ENCODE data around the gene IGFN1.

IGFN1 gene

DNA sequence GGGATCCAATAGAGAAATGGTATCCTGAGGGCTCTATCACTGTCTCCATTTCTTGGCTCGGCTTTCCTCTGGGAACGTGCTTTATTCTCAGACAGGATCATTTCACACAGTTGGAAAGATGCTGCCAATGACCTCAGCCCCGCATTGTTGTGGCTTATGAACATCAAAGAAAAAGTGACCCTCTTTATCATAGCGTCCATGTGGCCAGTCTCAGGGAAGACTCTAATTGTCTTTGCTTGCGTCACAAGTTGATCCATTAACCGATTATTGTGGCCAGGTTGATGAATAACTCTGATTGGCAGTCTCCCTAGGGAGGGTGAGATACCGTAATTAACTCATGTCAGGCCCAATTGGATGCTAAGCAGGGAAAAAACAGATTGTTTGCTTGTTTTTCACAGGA, 26.0 kb upstream of the IGFN1 start:
- no peak for DNase-seq

DNA sequence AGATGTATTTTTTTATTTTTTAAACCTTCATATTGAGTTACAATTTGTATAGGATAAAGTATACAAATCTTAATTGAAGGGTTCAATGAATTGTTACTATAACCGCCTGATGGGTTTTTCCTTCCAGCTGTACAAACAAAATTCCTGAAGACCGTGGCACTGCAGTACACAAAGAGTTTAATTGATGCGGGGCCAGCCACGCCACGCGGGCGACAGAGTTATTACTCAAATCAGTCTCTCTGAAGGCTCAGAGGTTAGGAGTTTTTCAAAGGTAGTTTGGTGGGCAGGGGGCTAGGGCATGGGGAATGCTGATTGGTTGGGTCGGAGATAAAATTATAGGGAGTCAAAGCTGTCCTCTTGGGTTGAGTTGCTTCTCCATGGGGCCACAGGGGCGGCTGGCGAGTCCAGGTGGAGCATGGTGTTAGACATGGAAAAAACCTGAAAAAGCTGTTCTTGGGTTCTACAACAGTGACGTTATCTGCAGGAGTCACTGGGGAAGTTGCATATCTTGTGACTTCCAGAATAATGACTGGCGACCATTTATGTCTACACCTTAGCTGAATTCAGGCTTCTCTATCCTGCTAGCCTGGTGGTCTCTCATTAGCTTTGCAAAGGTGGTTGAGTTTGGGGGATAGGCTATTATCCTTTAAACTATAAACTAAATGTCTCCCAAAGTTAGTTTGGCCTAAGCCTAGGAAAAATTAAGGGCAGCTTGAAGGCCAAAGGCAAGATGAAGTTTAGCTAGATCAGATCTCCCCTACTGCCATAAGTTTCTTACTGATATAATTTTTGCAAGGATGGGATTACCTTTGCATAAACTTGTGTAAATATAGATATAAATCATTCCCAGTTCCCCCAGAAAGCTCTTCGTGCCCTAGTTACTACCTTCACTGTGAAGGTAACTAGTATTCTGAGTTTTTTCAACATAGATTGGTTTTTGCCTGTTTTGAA, 23.3 kb upstream of the IGFN1 start:
- no peak for DNase-seq

DNA sequence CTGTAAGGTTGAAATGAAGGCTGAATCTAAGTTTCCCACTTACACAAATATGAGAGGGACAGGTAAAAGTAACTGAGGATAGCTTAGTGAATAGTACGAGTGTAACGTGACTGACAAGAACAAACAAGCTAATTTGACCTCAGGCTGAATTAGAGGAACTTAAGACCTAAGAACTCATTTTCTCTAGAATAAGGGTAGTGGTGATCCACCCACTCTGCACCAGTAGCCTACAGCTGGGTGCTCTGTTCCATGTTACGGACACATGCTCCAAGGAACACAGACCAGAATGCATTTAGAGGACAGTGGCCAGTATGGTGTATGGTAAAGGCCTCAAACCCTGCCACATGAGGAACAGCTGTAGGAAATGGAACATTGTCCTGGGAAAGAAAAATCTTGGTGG, 21.4 kb upstream of the IGFN1 start:
- no peak for DNase-seq

DNA sequence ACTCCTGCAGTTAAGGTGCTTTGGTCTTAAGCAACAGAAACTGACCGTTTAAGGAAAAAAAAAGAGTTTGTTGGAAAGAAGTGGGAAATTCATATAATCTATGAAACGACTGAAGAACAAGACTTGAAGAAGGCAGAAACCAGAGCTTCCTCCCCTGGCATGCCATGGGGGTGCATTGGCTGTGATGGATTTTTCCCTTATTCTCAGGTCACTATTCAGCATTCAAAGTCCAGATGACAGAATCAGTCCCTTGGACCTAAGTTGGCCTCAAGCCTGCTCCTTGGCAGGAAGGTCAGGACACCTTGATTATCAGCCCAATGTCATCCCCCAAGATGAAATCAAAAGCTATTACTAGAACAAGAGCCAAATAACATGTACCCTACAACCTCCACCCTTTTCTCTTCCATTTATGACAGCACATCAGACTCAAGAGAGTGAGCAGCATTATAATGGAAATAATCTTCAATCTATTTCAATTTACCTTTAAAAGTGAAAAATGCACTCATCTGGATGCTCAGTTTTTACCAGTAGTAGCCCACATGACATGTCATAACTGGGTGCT, 20.6 kb upstream of the IGFN1 start:
- no peak for DNase-seq

- DNase-seq = peak; percentile 77 to 79
These were observed 20.0 kb upstream of the IGFN1 start for GRCh38 chr1:201170533-201171062.

DNA sequence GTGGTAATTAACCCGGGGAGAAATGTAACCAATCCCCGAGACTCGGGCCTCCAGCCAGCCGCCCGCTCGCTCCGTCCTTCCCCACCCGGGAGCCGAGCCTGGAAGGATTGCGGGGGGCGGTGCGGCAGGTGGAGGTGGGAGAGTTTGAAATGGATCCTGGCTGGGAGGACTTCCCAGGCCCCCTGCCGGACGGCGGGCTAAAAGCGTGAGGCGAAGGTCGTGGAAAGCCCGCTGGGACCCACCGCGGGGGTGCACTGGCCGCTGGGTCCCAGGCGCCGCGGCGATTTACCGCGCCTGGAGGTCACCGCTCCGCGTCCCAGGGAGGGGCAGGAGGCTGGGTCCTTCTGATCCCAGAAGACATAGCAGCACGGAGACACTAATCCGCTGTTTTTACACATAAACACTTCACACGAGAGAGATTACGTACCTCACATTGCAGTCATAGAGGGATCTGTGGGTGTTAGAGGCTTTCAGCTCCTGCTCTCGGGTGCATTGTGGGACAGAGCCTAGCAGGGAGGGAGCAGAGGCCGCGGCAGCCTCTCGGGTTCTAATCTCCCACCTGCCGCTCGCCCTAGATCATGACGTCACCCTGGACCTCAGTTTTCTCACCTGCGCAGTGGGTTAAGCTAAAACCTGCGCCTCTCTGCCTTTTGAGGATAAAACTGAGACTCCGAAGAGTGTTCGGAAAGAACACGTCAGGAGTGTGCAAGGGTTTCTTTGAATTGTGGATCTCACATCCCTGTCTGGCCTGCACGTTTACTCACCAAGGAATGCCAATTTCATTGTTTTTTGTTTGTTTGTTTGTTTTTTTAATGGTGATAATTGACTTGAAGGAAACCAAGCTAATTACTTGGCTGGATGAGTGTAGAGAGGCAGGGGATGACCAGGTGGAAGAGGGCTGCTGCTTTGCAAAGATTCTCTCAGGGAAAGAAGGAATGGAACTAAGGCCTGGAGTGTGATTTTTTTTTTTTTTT, 19.3 kb upstream of the IGFN1 start:
- DNase-seq = peak; percentile 65 to 67

- DNase-seq = no peak
These were observed 18.3 kb upstream of the IGFN1 start for GRCh38 chr1:201172326-201172725.

- no peak for DNase-seq
These were observed 17.5 kb upstream of the IGFN1 start for GRCh38 chr1:201172999-201173610.

DNA sequence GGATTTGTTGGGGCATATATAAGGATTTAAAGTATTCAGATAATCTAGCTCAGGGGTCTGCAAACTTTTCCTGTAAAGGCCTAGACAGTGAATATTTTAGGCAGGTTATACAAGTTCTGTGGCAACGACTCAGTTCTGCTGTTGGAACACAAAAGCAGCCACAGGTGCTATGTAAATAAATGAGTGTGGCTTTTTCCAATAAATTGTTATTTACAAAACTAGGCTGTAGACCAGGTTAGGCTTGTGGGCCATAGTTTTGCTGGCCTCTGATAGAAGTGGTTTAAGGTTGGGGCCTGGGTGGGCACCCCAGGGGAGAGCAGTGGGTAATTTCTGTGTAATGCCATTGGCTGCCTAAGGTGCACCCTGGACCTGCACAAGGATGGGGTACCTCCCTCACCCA, 16.9 kb upstream of the IGFN1 start:
- no peak for DNase-seq

DNA sequence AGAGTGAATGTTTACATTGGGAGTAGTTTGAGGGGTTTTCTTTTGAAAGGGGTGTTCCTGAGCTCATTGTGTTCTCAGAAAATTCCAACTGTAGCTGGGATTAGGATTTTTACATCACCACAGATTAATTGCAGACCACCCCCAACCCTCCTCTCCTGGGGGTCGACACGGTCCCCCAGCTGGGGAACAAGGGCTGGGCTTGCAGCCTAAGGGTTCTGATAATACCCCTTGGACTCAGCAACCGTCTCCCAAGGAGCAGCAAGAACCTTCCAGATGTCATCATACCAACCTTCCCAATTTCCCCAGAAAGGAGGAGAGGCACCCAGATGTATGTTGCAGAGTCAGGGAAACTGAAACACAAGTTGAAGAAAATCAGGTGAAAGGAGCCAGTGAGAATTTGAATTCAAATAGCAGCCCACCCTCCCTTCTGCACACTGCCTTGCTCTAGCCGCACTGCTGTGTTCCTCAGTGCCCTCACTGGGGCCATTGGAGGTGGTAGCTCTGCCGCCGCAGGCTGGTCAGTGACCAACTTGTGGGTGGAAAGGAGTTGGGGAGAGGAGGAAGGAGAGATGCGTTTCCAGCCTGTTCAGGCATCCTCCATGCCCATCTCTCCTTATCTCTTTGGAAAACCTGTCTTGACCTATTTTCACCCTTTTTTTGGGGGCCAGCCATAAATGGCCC, 14.7 kb upstream of the IGFN1 start:
- DNase-seq = no peak

- DNase-seq = no peak
These were observed 13.7 kb upstream of the IGFN1 start for GRCh38 chr1:201176940-201177339.

DNA sequence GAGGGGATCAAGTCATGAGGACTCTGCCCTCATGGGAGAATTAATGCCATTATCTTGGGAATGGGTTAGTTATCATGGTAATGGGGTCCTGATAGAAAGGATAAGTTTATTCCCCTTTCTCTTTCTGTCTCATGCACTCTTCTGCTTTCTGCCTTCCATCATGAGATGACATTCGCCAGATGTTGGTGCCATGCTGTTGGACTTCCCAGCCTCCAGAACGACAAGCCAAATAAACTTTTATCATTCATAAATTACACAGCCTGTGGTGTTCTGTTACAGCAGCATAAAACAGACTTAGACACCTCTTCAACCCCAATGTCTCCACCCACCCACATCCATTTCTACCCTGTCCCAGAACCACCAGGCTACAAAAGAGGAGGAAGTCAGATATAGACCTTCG, 11.9 kb upstream of the IGFN1 start:
- DNase-seq = no peak

- no peak for DNase-seq
These were observed 10.5 kb upstream of the IGFN1 start for GRCh38 chr1:201180141-201180540.

DNA sequence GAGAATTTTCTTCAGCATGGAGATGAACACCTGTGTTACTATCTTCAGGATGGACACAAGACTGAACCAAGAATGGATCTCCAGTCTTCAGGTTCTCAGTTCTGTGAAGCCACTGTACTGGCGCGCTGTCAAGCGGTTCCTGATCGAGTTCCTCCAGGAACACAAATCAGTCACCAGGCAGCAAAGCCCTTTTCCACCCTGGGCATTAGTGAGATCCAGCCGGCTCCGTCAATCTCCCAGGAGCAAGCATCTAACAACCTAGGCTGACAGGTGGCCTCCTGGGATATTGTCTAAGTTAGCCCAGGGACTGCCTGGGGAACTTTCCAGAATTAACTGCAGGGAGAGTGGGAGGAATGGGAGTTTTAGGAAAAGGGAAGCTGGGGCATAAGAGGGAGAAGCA, 9.7 kb upstream of the IGFN1 start:
- no peak for DNase-seq

- DNase-seq = no peak
These were observed 9.3 kb upstream of the IGFN1 start for GRCh38 chr1:201181323-201181722.

DNA sequence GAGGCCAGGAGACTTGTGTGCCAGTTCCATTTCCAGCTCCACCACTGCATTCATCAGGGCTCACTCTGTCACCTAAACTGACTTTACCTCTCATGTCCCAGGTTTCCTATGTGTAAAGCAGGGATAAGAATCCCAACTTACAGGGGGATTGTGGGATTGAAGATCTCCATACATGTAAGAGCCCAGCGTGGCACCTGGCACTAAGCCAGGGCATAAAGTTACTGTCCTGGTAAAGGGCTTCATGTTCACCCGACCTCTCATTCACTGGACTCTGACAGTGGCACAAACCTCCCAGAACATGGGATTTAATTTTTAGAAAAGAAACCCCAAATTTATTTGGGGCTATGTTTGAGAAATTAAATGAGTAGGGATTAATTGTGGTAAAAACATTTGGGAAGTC, 8.9 kb upstream of the IGFN1 start:
- no peak for DNase-seq

DNA sequence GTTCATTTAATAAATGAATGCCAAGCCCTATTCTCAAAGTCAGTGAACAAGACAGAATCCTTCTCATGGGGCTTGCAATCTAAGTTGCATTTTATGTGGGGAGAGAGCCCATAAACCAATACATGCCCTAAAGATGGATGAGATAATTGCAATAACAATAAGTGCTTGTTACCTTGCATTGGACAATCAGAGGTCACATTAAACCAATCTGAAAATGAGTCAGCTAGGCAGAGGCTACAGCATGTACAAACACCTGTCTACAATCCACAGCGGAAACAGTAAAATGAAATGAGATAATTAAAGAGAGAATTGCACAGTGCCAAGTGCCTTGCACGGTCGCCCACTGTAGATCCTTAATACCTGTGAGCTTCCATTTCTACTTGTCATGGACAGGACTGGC, 7.4 kb upstream of the IGFN1 start:
- DNase-seq = no peak

- DNase-seq = no peak
These were observed 6.9 kb upstream of the IGFN1 start for GRCh38 chr1:201183753-201184152.

DNA sequence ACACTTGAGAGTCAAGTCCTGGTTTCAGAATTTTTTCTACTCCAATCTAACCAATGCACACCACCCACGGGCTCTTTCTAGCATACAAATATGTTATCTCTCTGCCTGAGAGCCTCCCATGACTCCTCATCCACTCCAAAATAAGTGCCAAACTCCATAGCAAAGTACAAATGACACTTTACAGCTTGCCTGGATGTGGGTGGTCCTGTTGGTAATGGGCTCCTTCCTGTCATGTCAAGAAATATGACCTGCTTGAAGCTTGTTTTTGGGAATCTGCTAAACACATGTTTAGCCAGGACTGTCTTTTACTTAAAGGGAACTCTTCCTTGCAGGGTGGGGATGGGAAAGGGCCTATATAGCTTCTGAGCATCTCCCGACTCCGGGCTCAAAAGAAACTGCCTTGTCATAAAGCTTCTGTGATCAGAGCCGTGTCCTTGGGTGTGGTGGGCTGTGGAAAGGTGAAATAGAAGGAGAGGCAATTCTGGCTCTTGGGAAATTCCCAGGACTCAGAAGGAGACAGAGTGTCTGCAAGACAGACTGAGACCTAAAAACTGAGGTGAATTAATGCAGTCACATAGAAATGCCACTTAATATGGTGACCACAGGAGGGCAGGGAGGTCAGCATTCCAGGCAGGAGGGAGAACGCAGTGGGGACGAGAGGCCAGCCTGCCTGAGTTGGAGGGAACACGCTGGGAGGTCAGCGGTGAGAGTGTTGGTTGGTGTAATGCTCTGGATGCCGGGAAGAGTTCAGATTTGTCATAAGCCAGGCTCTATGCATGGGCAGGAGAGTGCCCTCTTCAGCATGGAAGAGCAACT, 6.1 kb upstream of the IGFN1 start:
- no peak for DNase-seq

DNA sequence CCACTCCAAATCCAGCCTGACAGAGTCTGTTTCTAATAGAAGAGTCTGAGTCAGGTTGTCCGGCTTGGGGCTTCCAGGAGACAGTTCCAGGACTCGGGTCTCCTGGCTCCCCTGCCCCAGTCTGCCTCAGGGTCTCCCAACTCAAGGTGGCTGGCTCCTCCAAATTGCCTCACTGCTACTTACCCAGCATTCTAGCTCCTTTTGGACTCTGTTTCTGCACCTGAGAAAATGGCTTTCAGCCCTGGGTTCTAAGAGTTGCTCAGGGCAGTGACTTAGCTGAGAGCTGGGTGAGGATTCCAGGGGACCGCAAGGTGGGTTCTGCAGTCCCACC, 5.5 kb upstream of the IGFN1 start:
- no peak for DNase-seq

- DNase-seq = no peak
These were observed 5.0 kb upstream of the IGFN1 start for GRCh38 chr1:201185527-201186128.

Measured in stimulated activated CD4-positive, alpha-beta T cell treated with anti-CD3 and anti-CD28 coated beads, Interleukin-2, amount 100 ng/mL, for 24 hours (primary cell).